NCI-H1417 treated with DMSO at 0.1 percent for 48 hours (cell line): Measurements from ENCODE around the gene ABHD1.
"Not testable (repeated sequence)": the region's sequence is repeated elsewhere in the genome, so short reads cannot be mapped to it uniquely, and the experiment has no call there.

ENCODE experiments used
- DNase-seq: peaks from one replicate; lab custom pipeline; 2025; lab: John Stamatoyannopoulos, UW

Gene ABHD1

DNA sequence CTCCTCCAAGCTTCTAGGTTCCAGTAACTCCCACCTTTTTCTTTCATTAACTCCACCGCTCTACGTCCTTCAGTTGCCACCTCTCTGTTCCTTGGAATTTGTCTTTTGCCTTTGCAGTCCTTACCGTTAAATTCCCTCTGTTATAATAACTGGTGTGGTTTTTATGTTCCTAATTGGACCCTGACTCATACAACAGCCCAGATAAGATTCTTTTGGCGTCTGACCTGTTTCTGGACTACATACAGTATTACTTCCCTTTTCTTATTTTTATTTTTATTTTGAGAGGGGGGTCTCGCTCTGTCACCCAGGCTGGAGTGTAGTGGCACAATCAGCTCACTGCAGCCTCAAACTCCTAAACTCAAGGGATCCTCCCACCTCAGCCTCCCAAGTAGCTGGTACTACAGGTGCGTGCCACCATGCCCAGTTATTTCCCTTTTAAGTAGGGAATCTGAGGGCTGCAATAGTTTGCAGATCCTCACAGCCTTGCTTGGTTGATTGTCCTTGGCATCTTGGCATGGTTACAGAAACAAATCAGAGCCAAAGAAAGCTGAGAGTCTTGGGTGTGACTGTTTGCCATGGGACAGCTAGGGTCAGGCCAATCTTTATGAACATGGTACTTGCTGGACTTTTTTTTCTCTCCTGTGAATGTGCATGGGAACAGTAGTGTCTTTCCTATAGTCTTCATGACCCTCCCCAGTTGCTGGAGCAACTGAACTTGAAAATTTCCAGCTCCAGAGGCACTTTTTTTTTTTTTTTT lies 47.1 kb downstream of the ABHD1 start:
- DNase-seq = no peak

GRCh38 chr2:27171351-27171848 lies 47.8 kb downstream of the ABHD1 start:
- DNase-seq = no peak

DNA sequence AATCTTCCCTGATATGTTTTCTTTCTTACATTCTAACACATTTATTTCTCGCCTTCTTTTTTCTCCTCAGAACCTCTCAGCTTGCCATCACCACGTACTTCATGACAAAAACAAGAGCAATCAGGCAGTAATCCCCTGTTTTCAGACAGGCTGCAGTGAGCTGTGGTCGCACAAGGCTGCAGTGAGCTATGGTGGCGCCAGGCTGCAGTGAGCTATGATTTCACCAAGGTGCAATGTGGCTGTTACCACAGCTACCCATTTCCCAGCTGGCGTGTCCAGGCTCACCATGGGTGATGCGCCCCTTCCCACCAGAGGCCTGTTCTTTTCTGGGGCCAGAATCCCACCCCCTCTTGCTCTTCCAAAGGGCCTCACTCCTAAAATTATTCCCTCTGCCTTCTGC lies 51.0 kb downstream of the ABHD1 start:
- no peak for DNase-seq

GRCh38 chr2:27175330-27175729 lies 51.7 kb downstream of the ABHD1 start:
- DNase-seq = no peak

- not testable (repeated sequence) for DNase-seq
These were observed 52.2 kb downstream of the ABHD1 start for GRCh38 chr2:27175781-27176180.

- no peak for DNase-seq
These were observed 54.1 kb downstream of the ABHD1 start for GRCh38 chr2:27177441-27178351.

GRCh38 chr2:27178469-27178868 lies 54.9 kb downstream of the ABHD1 start:
- no peak for DNase-seq

GRCh38 chr2:27179344-27180000 lies 55.9 kb downstream of the ABHD1 start:
- DNase-seq = no peak
